DMS 273 (cell line): ENCODE results near the gene CNN2.

ENCODE experiments used
- DNase-seq: peaks from one replicate; lab custom pipeline; 2025; ENCODE audit not compliant: unreplicated experiment; lab: John Stamatoyannopoulos, UW

The CNN2 gene

DNA sequence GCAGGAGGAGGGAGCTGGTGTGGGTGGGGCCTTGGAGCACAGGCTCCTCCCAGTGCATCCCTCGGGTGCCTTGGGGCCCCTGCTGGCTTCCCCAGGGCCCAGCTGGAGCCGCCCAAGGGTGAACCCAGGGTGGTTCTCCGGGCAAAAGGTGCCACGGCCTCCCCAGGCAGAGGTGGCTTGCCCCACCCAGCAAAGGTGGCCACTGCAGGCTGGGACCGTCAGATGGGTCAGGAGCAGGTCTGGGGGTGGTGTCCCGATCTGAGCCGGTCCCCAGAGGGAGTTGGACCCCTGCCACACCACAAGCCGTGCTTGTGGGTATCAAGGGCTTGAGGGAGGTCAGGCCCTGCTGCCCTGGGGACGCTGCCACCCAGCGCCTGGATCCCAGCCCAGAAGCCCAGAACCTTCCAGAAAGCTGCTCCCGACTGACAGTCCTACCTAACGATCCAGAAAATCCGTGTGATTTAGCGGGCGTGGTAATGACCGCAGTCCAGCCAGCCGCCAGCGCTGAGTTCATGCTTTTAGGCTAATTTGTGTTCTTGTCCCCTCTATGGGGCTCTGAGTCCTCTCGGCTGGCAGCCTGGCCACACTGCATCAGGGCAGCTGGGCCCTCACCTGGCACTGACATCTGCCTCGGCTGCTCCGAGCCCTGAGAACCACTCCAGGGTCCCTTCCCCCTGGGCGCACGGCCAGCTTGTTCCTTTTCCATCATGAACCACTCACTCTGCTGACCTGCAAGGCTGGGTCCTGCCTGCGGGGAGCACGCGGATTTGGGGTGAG is 31.2 kb upstream of the CNN2 start:
- peak; percentile 79 for DNase-seq

DNA sequence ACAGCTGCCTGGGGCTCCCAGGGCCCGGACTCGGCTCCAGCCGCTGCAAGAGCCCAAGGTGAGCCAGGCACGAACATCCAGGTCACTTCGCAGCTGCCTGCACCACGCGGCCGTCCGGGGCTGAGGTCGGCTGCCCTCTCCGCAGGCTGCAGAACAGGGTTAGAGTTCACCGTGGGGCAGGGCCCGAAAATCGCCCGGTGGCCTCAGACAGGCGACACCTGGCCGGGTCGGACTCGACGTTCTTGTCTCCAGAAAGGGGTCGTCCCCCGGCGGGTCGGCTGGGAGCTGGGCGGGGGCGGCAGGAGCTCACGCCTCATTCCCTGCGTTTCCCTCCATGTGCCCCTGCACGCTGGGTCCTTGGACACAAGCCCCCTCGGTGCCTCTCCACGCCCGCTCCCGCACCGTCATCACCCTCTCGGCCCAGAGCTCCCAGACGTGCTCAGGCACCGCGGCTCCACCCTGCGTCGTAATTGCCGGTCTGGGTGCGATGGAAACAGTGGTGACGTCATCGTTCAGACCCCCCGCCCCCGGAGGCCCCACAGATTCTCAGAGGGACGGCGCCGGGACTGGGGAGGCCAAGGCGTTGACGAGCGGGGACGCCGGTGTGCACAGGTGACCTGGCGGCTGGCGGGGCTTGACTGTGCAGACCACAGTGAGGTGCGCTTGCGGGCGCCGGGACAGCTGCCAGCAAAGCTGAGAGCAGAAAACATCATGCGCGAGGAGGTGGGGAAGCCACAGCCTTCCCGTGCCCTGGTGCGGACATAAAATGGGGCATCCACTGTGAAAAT is 30.2 kb upstream of the CNN2 start:
- peak; percentile 87 for DNase-seq

DNA sequence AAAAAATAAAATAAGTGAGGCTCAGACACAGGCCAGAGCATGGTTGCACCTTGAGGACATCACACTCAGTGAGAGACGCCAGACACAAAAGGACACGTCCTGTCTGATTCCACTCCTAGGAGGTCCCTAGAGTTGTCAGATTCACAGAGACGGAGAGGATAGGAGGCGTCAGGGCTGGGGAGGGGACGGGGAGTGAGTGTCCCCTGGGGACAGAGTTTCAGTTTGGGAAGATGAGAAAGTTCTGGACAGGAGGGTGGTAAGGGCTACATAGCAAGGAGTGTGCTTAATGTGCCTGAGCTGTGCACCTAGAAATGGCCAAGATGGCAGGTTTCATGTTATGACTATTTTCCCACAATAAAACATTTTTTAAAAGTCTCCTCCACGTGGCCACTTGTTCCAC is 28.3 kb upstream of the CNN2 start:
- no peak for DNase-seq

DNA sequence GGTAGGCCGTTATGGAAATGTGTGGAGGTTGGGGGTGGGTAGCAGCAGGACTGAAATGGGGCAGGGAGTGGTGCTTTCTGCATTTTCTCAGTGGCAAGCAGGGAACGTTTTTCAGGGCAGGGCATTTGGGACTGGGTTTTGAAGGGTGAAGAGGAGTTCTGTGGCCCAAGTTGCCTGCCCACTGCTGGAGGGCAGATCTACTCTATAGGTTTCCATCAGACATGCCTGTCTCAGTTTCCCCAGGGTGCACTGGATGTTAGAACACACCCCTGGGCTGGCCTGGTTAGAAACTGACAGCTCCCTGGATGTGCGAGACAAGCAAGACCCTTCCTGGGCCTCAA is 27.1 kb upstream of the CNN2 start:
- DNase-seq = no peak

DNA sequence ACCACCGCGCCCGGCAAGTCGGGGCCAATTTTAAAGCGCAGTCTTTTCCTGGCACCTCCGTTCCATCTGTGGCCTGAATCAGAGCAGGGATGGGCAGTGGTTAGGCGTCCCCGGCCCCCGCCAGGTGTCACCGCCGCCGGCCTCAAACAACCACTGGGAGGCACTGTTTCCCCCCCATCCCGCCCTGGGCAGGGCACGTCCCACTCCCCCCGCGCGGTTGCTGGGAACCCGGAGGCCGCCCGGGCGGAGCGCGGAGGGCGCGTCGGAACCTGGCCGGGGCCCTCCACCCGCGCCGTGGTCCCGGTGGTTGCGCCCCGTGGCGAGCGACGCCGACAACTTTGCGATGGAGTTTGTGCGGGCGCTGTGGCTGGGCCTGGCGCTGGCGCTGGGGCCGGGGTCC is 26.3 kb upstream of the CNN2 start, which contains the start of gene GRIN3B:
Gene GRIN3B (plus strand): TSS at position 325 of the 400 bp plus-strand sequence. CDS start 19 bp downstream, at position 344.
- DNase-seq = peak; percentile 91

DNA sequence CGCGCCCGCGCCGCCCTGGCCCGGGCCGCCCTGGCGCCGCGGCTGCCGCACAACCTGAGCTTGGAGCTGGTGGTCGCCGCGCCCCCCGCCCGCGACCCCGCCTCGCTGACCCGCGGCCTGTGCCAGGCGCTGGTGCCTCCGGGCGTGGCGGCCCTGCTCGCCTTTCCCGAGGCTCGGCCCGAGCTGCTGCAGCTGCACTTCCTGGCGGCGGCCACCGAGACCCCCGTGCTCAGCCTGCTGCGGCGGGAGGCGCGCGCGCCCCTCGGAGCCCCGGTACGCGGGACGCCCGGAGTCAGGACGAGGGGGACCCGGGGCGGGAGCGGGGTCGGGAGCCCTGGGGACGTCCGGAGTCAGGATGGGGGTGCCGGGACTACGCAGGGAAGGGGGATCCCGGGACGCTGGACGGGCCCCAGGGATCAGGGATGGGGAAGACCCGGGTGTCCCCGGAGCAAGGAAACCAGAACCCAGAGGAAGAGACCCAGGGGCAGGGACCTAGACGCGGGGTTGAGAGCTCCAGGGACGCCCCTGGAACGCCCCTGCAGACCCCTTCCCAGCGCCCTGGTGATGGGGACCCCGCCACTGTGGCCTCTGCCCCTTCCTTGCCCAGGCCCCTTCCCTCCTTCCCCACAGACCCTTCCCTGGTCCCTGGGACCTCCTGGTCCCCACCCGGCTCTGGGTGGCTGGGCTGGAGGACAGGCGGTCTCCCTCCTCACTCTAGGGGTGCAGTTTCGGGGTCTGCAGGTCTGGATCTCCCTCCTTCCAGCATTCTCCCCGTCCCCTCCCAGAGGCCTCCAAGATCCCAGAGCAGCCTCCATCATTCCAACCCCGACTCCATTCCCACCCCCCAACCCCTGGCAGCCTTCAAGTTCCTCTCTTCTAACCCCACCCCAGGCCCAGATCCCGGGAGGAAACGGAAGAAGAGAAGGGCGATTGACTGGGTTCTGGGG is 25.5 kb upstream of the CNN2 start:
- DNase-seq = peak; percentile 58

DNA sequence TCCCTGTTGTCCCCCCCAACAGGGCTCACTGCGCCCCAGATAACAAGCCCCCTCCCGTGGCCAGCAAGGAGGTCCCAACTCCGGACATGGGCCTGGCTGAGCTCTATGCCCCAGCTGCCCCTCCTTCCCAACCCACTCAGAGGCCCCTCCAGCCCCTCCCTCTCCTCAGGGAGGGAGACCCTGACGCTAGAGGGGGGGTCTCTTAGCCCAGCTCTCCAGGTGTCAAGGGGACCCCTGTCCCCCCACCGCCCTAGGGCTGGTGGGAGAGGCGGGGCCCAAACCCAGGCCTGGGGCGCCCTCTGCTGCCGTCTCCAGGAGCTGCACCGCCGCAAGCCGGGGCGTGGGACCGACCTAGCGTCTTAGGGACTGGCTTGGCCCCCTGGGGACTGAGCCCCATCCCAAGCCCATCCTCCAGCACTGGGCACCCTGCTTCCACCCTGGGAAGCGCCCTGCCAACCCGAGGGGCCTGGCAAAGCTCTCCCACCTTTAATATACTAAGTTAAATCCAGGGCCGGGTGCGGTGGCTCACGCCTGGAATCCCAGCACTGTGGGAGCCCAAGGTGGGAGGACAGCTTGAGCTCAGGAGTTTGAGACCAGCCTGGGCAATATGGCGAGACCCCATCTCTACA is 24.8 kb upstream of the CNN2 start:
- DNase-seq = peak; percentile 76

DNA sequence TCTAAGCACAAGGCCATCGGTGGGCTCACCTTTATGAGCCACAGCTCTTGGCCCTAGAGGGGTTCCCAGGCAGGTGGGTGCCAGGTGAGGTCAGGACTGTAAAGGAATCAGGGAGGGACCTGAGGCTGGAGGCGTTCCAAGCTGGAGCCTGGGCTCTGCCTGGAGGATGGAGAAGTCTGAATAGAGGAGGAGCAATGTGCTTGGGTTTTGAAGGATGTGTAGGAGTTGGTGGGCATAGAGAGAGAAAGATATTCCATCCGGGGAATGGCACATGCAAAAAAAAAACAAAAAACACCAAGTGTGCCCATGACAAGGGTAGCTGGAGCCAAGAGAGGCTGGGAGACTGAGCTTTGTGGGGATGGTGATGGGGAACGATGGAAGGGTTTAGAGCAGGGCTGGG is 23.8 kb upstream of the CNN2 start:
- no peak for DNase-seq

DNA sequence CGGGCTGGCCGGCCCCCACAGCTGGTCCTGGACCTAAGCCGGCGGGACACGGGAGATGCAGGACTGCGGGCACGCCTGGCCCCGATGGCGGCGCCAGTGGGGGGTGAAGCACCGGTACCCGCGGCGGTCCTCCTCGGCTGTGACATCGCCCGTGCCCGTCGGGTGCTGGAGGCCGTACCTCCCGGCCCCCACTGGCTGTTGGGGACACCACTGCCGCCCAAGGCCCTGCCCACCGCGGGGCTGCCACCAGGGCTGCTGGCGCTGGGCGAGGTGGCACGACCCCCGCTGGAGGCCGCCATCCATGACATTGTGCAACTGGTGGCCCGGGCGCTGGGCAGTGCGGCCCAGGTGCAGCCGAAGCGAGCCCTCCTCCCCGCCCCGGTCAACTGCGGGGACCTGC is 23.1 kb upstream of the CNN2 start:
- no peak for DNase-seq

DNA sequence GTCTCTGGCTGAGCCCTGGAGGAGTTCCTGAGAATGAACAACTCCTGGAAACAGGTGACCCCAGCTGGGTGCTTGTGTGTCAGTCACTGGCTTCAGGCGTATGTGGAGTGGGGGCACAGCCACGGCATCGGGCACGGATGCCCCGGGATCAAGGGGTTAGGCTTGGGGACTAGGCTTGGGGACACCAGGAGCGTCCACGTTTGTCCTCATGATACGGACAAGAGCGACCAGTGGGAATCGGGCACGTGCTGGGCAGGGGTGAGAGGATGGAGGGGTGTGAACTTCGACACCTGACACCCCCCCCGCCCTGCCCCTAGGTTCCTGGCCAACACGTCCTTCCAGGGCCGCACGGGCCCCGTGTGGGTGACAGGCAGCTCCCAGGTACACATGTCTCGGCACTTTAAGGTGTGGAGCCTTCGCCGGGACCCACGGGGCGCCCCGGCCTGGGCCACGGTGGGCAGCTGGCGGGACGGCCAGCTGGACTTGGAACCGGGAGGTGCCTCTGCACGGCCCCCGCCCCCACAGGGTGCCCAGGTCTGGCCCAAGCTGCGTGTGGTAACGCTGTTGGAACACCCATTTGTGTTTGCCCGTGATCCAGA is 22.1 kb upstream of the CNN2 start:
- DNase-seq = no peak

DNA sequence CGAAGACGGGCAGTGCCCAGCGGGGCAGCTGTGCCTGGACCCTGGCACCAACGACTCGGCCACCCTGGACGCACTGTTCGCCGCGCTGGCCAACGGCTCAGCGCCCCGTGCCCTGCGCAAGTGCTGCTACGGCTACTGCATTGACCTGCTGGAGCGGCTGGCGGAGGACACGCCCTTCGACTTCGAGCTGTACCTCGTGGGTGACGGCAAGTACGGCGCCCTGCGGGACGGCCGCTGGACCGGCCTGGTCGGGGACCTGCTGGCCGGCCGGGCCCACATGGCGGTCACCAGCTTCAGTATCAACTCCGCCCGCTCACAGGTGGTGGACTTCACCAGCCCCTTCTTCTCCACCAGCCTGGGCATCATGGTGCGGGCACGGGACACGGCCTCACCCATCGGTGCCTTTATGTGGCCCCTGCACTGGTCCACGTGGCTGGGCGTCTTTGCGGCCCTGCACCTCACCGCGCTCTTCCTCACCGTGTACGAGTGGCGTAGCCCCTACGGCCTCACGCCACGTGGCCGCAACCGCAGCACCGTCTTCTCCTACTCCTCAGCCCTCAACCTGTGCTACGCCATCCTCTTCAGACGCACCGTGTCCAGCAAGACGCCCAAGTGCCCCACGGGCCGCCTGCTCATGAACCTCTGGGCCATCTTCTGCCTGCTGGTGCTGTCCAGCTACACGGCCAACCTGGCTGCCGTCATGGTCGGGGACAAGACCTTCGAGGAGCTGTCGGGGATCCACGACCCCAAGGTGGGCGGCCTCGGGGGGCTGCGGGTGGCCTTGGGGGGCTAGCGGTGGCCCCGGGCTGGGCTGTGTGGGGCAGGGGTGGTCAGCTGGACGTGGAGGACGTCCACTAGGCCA is 21.4 kb upstream of the CNN2 start:
- DNase-seq = no peak

DNA sequence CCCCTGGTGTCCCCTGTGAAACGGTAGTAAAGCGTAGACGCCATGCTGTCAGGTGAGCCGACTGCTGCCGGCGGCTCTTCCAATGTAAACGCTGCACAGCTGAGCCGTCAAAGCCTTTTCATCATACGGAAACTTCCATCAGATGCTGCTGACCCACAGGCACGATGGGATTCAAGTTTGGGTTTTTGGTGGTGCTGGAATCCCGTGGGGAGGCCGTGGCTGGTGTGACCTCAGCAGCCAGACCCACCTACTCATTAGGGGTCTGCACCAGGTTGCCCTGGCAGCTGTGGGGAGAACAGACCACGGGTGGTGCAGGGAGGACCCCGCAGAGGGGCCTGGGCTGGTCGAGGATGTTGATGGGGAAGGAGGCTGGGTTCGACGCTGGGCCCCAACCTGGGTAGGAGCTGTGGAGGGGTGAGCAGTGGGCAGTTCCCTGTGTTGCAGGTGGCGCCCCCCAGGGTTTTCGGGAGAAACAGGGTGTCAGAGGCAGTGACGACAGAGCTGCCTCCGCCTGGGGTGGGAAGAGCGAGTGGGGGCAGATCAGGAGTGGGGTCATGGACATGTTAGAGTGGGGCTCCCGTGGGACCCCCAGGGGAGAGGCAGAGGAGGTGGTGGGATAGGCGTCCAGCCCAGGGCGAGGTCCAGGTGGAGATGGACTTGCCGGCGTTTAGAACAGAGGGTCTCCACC is 19.6 kb upstream of the CNN2 start:
- peak; percentile 59 for DNase-seq

DNA sequence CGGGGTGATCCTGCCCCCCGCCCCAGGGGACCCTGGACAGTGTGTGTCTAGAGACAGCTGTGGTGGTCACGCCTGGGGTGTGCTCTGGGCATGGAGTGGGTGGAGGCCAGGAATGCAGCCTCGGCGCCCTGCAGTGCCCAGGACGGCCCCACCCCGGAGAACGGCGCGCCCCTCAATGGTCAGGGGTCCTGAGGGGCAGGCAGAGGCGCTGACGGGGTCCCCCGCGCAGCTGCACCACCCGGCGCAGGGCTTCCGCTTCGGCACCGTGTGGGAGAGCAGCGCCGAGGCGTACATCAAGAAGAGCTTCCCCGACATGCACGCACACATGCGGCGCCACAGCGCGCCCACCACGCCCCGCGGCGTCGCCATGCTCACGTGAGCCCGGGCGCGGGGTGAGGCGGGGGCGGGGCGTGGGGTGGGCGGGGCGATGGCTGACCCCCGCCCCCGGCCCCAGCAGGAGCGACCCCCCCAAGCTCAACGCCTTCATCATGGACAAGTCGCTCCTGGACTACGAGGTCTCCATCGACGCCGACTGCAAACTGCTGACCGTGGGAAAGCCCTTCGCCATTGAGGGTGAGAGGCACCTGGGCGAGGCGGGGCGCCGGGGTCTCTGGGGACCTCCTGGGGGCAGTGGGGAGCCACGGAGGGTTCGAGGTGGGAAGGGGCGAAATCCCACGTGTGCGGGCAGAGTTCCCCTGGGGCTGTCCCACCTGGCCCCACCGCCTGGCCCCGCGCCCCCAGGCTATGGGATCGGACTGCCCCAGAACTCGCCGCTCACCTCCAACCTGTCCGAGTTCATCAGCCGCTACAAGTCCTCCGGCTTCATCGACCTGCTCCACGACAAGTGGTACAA is 18.8 kb upstream of the CNN2 start:
- DNase-seq = no peak

DNA sequence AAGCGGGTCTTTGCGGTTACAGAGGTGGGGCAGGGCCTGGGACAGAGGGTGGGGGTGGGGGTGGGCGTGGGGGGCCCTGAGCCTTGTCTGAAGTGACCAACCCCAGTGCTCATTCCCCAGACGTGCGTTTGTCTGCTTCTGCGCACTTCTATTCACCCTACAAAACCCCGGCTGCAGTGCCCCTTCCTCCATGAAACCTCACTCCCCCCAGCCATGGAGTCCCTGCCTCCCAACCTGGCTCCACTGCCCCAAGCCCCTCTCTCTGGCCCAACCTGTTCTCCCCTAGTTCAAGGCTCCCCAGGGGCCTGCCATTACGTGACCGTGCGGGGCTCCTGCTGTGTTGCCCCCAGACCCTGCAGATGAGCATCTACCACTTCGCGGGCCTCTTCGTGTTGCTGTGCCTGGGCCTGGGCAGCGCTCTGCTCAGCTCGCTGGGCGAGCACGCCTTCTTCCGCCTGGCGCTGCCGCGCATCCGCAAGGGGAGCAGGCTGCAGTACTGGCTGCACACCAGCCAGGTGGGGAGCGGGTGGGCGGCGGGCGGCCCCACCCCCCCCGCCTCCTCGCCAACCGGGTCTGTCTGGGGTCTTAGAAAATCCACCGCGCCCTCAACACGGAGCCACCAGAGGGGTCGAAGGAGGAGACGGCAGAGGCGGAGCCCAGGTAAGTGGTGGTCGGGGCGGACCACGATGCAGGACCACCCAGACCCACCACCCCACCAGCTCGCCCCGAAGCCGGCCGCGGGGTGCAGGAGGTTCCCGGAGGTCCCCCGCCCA is 18.0 kb upstream of the CNN2 start:
- no peak for DNase-seq

DNA sequence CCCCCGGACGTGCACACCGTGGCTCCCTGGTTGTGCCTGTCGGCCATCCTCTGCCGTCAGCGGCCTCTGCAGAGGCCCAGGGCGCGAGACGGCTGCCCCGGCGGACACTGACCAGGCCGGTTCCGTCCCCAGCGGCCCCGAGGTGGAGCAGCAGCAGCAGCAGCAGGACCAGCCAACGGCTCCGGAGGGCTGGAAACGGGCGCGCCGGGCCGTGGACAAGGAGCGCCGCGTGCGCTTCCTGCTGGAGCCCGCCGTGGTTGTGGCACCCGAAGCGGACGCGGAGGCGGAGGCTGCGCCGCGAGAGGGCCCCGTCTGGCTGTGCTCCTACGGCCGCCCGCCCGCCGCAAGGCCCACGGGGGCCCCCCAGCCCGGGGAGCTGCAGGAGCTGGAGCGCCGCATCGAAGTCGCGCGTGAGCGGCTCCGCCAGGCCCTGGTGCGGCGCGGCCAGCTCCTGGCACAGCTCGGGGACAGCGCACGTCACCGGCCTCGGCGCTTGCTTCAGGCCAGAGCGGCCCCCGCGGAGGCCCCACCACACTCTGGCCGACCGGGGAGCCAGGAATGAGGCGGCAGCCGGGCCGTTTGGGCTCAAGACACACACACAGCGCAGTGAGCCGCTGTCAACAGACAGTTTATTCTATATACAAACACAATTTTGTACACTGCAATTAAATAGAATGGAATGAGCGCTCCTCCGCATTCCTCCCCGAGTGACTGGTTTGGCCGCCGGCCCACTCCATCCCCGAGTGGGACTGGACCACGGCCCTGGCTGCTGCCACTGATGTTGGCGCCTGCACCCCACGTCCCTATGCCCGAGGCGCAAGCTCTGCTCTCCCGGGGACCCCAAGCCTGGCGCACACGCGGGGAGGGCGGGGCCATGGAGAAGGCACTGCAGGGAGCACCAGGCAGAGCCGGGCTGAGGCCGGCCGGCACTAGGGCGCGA is 17.1 kb upstream of the CNN2 start:
- no peak for DNase-seq

DNA sequence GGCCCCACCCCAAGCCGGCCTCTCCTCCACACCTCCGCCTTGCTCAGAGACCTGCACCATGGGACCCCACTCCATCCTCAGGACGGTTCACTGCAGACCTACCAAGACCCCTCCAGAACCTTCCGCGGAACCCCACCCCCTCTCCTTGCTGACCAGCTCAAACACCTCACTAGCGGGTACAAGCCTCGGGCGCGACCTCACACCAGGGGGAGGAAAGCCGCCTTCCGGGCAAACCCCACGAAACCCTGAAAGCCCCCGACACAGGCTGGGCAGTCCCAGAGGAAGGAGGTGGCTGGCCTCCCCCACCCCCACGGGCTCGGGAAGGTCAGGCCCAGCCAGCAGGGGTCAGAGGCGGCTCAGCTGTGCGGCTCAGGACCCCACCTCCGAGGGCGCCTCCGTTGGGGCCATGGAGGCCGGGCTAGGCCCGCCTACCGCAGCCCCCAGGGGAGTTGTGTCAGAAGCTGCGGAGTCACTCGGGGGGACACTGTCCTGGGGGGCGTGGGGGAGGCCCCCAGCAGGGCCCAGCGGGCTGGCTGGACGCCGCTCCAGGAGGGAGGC is 16.3 kb upstream of the CNN2 start:
- DNase-seq = no peak
